Activated CD8-positive, alpha-beta T cell treated with anti-CD3 and anti-CD28 coated beads, Interleukin-2, amount 10 ng/mL, durations not matched to agents 7 days and 5 days (primary cell): ENCODE measurements around the gene MVD. TPM values are rescaled to one million over a fixed set of nuclear protein-coding genes. Genes with fewer than 3 reads are reported as not detected.

Experiments used
- ATAC-seq: fragments of 150-1000 bp; cut with Tn5 transposase; one replicate; pipeline ENCODE4 v1.10.0; 2021; ENCODE audit warnings: moderate library complexity
- CTCF ChIA-PET: fragments of 350-600 bp; sonication (Branson Sonifier 250); formaldehyde crosslinking; loops from one replicate; lab custom pipeline; 2021; ENCODE audit warnings: antibody characterized with exemption; lab: Charles Lee
- POLR2A ChIA-PET: fragments of 350-600 bp; sonication (Branson Sonifier 250); formaldehyde crosslinking; loops from one replicate; lab custom pipeline; 2021; ENCODE audit warnings: antibody characterized with exemption; lab: Charles Lee
- DNase-seq: peaks from one replicate; pipeline ENCODE4 v3.0.0-alpha.2; 2020
- H3K27ac Mint-ChIP-seq: one replicate; pipeline ENCODE4 v1.8.0; 2021; ENCODE audit warnings: mild to moderate bottlenecking, mixed read lengths
- H3K27me3 Mint-ChIP-seq: one replicate; pipeline ENCODE4 v1.8.0; 2021; ENCODE audit warnings: low read depth, mixed read lengths
- H3K36me3 Mint-ChIP-seq: one replicate; pipeline ENCODE4 v1.8.0; 2021; ENCODE audit warnings: low read depth, mixed read lengths
- H3K4me1 Mint-ChIP-seq: one replicate; pipeline ENCODE4 v1.8.0; 2021; ENCODE audit warnings: low read depth, mixed read lengths
- H3K4me3 Mint-ChIP-seq: one replicate; pipeline ENCODE4 v1.8.0; 2021; ENCODE audit warnings: mild to moderate bottlenecking, mixed read lengths
- H3K9me3 Mint-ChIP-seq: one replicate; pipeline ENCODE4 v1.8.0; 2022; ENCODE audit warnings: mixed read lengths; ENCODE audit not compliant: insufficient read depth
- total RNA-seq, 2 experiments: library from RNA; stranded (reverse); gene quantifications; one replicate each; pipeline ENCODE4 v1.2.3, GENCODE V29; 2021

MVD gene
- total RNA-seq, 2 experiments from 2014 or later = 86.0 to 96.1 TPM

DNA sequence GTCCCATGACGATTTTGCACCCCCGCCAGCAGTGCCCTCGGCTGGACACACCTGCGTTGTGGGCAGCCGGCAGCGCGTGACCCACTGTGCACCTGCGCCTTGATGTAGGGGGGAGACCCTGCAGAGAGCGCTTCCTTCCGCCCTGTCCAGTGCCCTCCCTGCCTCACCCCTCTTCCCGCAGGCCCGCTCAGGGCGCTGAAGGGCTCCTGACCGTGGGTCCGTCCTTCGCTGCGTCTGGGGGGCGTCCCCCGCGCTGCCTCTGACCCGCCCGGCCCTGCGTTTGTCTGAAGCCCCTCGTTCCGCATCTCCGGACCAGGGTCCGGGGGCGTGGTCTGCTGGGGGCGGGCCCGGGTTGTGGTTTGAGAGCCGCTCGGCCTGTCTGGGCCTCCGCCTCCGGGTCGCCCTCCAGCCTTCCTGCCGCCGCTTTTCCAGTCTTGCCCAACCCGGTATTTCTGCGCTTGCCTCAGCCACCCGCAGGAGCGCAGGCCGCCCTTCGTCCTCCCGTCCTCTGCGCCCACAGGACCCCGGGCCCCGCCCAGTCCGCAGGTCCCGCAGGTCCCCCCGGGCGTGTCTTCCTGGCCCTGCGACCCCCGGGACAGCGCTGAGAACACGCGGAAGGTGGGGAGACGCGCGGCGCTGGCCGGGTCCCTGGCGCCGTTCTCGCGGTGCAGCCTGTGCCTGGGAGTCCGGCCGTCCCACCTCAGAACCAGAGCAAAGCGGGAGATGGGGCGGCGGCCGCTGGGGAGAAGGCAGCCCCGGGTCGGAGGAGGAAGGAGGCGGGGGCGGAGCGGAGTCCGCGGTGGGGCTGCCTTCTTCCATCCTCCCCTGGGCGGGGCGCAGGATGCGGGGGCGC lies 28.5 kb downstream of the MVD start:
- DNase-seq = peak; percentile 81
- Mint-ChIP-seq H3K27me3 (peaks cover 16% of the 10 kb centered on the region), H3K36me3 (peaks cover 16% of the 10 kb centered on the region), H3K9me3 (no peaks in the 10 kb centered on the region), H3K4me3 (peak overlapping the region; percentile 74), H3K27ac (peak overlapping the region; percentile 77), H3K4me1 (peaks cover 48% of the 10 kb centered on the region)
- CTCF ChIA-PET = interaction anchor here (1.4 to 1.7 kb wide), 2 partner anchors 14 to 64 kb away, joined by 5 to 11 read pairs; partner anchors contain the start of gene ZC3H18
- peak; percentile 69 for ATAC-seq
- POLR2A ChIA-PET = no interaction called here

DNA sequence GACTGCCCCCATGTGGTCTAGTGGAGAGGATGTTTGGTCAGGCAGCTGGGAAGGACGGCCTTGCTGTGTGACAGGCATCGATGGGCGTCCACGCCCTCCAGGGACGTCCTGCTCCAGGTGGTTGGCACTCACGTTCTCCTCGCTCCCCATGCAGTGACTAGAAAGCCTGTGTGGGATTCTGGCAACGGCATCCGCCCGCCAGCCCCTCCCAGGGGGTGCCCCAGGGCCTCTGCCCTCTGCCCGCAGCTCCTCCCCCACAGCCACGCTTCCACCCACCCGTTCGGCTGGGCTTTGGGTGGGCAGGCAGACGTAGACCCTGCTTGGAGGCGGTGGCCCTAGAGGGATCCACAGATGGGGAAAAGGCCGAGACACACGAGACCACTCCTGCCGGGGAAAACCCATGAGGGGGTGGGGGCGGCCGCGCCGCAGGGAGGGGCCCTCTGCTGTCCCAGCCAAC lies 29.2 kb downstream of the MVD start:
- peaks cover 13% of the 10 kb centered on the region for H3K27me3 Mint-ChIP-seq
- peaks cover 46% of the 10 kb centered on the region for H3K4me1 Mint-ChIP-seq
- ATAC-seq (peak; percentile 19), DNase-seq (peak; percentile 66)
- H3K9me3 Mint-ChIP-seq = no peaks in the 10 kb centered on the region
- peak overlapping the region; percentile 74 for H3K4me3 Mint-ChIP-seq
- POLR2A ChIA-PET = interaction anchor here (0.9 to 1.2 kb wide), 3 partner anchors 14 to 69 kb away, joined by 3 to 6 read pairs (median 4); partner anchors contain the start of gene ZC3H18
- CTCF ChIA-PET = interaction anchor here (1.0 to 1.7 kb wide), 3 partner anchors 14 to 67 kb away, joined by 3 to 11 read pairs (median 5); partner anchors contain the start of gene ZC3H18
- H3K36me3 Mint-ChIP-seq = peaks cover 16% of the 10 kb centered on the region
- H3K27ac Mint-ChIP-seq = peak overlapping the region; percentile 77

DNA sequence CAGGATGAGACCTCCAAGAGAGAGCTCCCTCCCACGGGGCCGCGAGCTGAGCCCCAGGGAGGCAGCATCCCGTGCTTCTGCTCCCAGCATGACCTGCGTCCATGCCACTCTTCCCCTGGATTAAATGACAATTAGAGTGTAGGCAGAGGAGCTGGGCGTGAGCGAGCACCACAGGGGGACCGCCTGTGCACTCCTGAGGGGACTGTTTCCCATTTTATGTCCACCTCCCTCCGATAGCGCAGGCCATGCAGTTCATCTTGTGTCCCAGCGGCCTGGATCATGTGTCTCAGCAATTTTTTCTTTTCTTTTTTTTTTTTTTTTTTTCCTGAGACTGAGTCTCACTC lies 30.3 kb downstream of the MVD start:
- ChIA-PET CTCF (interaction anchor here (1.7 kb wide), 1 partner anchor 13 kb away, joined by 11 read pairs; no protein-coding TSS in a partner anchor), POLR2A (interaction anchor here (0.7 to 1.2 kb wide), 3 partner anchors 13 to 680 kb away, joined by 3 to 4 read pairs (median 4); partner anchors contain the start of gene ZC3H18)
- Mint-ChIP-seq H3K27me3 (peaks cover 3% of the 10 kb centered on the region), H3K36me3 (peaks cover 19% of the 10 kb centered on the region), H3K4me1 (peaks cover 34% of the 10 kb centered on the region), H3K4me3 (no peak overlapping the region), H3K27ac (peak overlapping the region; percentile 39), H3K9me3 (no peaks in the 10 kb centered on the region)
- DNase-seq = no peak
- no peak for ATAC-seq

DNA sequence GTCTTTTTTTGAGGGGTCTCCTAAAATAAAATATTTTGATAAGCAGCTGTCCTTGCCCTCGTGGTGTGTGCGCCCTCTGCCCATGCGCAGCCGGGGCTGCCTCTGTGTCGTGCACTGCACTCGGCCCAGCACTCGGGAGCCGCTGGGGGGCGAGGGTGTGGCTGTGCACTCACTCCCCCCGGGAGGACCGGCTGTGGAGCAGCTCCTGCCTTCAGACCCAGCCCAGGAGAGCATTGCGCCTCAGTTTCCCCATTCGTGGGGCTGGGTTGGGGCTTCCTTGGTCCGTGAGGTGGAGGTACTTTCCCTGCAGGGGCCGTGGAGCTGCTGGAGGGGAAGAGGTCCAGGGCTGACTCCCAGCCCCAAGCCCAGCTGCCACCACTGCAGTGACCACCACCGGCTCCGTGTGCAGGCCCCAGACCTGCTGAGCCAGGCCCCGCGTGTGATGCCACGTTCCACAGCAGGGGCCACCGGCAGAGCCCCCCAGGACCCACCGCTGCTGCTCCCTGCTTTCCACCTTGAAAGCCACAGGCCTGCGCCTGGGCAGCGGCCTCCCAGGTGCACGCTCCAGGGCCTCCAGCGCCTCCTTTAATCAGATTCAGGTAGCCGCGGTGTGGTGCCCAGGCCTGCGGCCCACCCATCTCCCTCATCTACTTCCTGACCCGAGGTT lies 30.8 kb downstream of the MVD start:
- no peaks in the 10 kb centered on the region for H3K9me3 Mint-ChIP-seq
- H3K36me3 Mint-ChIP-seq = peaks cover 22% of the 10 kb centered on the region
- H3K4me1 Mint-ChIP-seq = peaks cover 29% of the 10 kb centered on the region
- H3K27ac Mint-ChIP-seq = no peak overlapping the region
- ChIA-PET CTCF (interaction anchor here (0.9 to 1.7 kb wide), 2 partner anchors 12 to 73 kb away, joined by 3 to 11 read pairs; no protein-coding TSS in a partner anchor), POLR2A (interaction anchor here (1.3 kb wide), 1 partner anchor 12 kb away, joined by 3 read pairs; no protein-coding TSS in a partner anchor)
- ATAC-seq (no peak), DNase-seq (no peak)
- peaks cover under 1% of the 10 kb centered on the region for H3K27me3 Mint-ChIP-seq
- H3K4me3 Mint-ChIP-seq = no peak overlapping the region

DNA sequence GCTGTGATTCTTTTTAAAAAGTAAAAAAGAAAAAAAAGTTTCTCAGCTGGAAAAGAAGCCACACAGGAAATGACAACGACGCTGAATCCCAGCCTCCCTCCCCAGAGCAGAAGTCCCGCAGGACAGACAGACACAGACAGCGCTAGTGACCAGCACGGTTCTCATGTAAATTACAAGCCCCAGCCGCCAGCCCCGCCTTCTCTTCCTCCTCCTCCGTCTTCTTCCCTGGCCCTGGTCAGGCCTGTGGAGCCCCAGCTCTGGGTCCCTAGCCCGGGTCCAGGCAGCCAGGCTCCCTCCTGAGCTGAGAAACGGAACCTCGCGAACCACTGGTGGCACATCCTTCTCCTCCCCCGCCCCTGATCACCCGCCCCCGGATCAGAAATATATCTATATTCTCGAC lies 31.5 kb downstream of the MVD start:
- CTCF ChIA-PET = interaction anchor here (0.9 kb wide), 1 partner anchor 74 kb away, joined by 3 read pairs; no protein-coding TSS in a partner anchor
- no peaks in the 10 kb centered on the region for H3K27me3 Mint-ChIP-seq
- DNase-seq (no peak), ATAC-seq (no peak)
- H3K4me3 Mint-ChIP-seq = no peak overlapping the region
- POLR2A ChIA-PET = interaction anchor here (1.3 kb wide), 1 partner anchor 11 kb away, joined by 3 read pairs; no protein-coding TSS in a partner anchor
- peaks cover 26% of the 10 kb centered on the region for H3K36me3 Mint-ChIP-seq
- H3K4me1 Mint-ChIP-seq = peaks cover 27% of the 10 kb centered on the region
- H3K9me3 Mint-ChIP-seq = no peaks in the 10 kb centered on the region
- no peak overlapping the region for H3K27ac Mint-ChIP-seq

DNA sequence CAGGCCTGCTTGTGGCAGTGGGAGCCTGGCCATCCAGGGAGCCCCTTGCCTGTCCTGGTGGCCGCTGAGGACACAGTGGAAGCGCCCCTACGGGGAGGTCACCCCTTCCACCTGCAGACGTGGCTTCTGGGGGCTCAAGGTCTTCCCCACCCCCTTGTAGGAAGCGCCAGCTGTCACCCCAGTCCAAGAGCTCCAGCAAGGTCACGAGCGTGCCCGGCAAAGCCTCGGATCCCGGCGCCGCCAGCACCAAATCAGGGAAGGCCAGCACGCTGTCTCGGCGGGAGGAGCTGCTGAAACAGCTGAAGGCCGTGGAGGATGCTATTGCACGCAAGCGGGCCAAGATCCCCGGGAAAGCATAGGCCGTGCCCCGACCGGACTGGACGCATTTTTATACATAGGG lies 31.9 kb downstream of the MVD start:
- ATAC-seq = no peak
- no peak overlapping the region for H3K4me3 Mint-ChIP-seq
- ChIA-PET POLR2A (interaction anchor here (1.3 kb wide), 1 partner anchor 11 kb away, joined by 3 read pairs; no protein-coding TSS in a partner anchor), CTCF (interaction anchor here (0.9 kb wide), 1 partner anchor 74 kb away, joined by 3 read pairs; no protein-coding TSS in a partner anchor)
- H3K27me3 Mint-ChIP-seq = no peaks in the 10 kb centered on the region
- peaks cover 30% of the 10 kb centered on the region for H3K36me3 Mint-ChIP-seq
- peaks cover 23% of the 10 kb centered on the region for H3K4me1 Mint-ChIP-seq
- no peak overlapping the region for H3K27ac Mint-ChIP-seq
- no peak for DNase-seq
- no peaks in the 10 kb centered on the region for H3K9me3 Mint-ChIP-seq

DNA sequence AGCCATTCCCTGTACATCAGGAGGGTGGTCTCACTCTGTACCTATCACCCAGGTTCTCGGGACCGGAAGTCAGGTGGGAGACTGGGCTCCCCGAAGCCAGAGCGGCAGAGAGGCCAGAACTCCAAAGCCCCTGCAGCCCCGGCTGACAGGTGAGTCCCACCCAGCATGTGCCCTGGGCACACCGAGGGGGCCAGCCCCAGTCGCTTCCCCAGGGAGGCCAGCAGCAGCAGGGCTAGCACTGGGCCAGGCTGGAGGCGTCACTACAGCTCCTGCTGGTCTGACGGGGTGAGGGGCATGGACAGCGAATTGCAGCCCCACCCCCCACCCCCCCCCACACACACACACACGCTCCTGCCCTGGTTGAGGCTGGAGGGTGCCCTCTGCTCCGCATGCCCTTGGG lies 32.5 kb downstream of the MVD start:
- no peak overlapping the region for H3K27ac Mint-ChIP-seq
- CTCF ChIA-PET = no interaction called here

DNA sequence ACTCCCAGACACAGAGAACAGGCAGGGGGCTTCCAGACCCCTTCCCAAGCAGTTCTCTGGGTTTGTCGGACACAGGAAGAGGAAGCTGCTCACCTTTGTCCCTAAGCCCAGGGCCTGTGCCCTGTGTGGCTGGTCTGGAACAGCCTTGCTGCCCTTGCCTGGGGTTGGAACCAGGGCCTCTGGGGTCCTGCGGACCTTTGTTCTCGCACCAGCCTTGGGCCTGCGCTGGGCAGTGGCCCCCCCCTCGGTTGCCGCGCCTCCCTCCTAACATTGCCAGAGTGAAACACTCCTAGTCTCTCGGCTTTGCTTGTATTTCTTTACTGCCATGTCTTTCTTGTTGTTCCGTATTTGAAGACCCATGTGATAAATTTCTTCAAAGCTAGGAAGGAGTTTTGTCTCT lies 33.1 kb downstream of the MVD start:
- Mint-ChIP-seq H3K4me1 (peaks cover 16% of the 10 kb centered on the region), H3K36me3 (peaks cover 33% of the 10 kb centered on the region), H3K27ac (no peak overlapping the region), H3K4me3 (no peak overlapping the region), H3K9me3 (no peaks in the 10 kb centered on the region), H3K27me3 (no peaks in the 10 kb centered on the region)
- POLR2A ChIA-PET = no interaction called here
- no peak for DNase-seq
- no peak for ATAC-seq
- CTCF ChIA-PET = interaction anchor here (1.5 kb wide), 1 partner anchor 69 kb away, joined by 3 read pairs; no protein-coding TSS in a partner anchor

More for the DNA sequence above, 32.5 kb downstream of the MVD start:
- Mint-ChIP-seq H3K4me3 (no peak overlapping the region), H3K9me3 (no peaks in the 10 kb centered on the region), H3K36me3 (peaks cover 31% of the 10 kb centered on the region), H3K27me3 (no peaks in the 10 kb centered on the region), H3K4me1 (peaks cover 21% of the 10 kb centered on the region)
- POLR2A ChIA-PET = interaction anchor here (1.3 kb wide), 1 partner anchor 10 kb away, joined by 3 read pairs; no protein-coding TSS in a partner anchor
- ATAC-seq (no peak), DNase-seq (no peak)

DNA sequence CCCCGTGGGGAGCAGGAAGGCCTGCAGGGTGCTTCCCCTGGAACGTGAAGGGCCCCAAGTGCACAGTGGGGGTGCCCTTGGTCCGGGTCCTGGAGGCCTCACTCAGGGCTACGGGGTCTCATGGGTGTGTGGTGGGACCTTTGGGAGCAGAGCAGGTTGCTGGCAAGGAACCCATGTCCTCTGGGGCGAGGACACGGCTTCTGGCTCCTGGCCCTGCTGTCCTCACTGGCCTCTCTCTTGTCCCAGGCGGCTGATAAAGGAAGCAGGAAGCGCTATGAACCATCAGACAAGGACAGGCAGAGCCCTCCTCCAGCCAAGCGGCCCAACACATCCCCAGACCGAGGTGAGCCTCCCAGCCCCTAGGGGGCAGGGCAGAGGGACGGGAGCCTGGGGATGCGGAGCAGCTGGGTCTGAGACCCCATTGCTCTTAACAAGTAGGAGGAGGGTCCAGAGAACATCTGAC lies 34.3 kb downstream of the MVD start:
- peaks cover 42% of the 10 kb centered on the region for H3K36me3 Mint-ChIP-seq
- ChIA-PET CTCF (interaction anchor here (1.5 kb wide), 1 partner anchor 70 kb away, joined by 3 read pairs; no protein-coding TSS in a partner anchor), POLR2A (no interaction called here)
- peaks cover 8% of the 10 kb centered on the region for H3K4me1 Mint-ChIP-seq
- H3K9me3 Mint-ChIP-seq = no peaks in the 10 kb centered on the region
- no peak for DNase-seq
- H3K27me3 Mint-ChIP-seq = no peaks in the 10 kb centered on the region
- no peak overlapping the region for H3K27ac Mint-ChIP-seq
- no peak overlapping the region for H3K4me3 Mint-ChIP-seq
- ATAC-seq = no peak

DNA sequence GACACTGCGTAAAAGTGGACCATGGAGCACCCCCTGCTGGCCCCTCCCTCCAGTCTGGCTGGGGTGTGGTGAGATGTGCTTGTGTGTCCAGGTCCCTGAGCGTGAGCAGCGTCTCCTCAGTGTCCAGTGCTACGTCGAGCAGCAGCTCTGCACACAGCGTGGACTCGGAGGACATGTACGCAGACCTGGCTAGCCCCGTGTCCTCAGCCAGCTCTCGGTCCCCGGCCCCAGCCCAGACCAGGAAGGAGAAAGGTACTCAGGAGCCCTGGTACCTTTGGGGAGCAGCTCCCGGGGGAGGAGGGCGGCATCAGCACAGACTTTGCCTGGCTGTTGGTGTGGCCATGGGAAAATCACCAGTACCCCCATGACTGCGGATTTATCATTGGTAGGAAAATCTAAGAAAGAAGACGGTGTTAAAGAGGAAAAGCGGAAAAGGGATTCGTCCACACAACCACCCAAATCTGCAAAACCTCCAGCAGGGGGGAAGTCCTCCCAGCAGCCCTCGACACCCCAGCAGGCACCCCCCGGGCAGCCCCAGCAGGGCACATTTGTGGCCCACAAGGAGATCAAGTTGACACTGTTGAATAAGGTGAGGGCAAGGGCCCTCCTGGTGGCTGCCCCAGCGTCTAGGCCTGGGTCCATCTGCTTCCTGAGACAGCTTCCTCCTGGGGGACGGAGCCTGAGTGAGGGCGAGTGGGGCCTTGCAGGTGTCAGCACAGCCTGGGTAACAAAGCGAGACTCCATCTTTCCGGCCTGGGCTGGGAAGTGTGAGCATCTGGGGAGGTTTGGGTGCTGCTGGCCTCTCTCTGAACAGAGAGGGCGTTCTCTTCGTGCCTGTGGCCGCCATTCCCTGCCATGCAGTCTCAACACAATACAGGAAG lies 35.1 kb downstream of the MVD start:
- DNase-seq (no peak), ATAC-seq (no peak)
- H3K4me3 Mint-ChIP-seq = no peak overlapping the region
- ChIA-PET CTCF (no interaction called here), POLR2A (no interaction called here)
- peaks cover 3% of the 10 kb centered on the region for H3K4me1 Mint-ChIP-seq
- H3K27ac Mint-ChIP-seq = peak overlapping the region; percentile 43
- peaks cover 49% of the 10 kb centered on the region for H3K36me3 Mint-ChIP-seq
- H3K9me3 Mint-ChIP-seq = no peaks in the 10 kb centered on the region
- no peaks in the 10 kb centered on the region for H3K27me3 Mint-ChIP-seq
